GM19193 (cell line): Measurements from ENCODE around the gene XRCC6.

Experiments
- POLR2A ChIP-seq: IDR thresholded peaks from 4 replicates; pipeline ENCODE4 v1.6.1; 2011; ENCODE audit not compliant: insufficient read depth, insufficient read length; ENCODE audit errors: extremely low read depth

Gene XRCC6

GRCh38 chr22:41697126-41697775, 76.2 kb downstream of the XRCC6 start:
- TF ChIP-seq POLR2A: no peak

GRCh38 chr22:41699264-41700107, 78.4 kb downstream of the XRCC6 start, which contains the start of gene MEI1:
Gene MEI1, plus strand, starts transcription at chr22:41699503. Its CDS starts 36 bp downstream, at chr22:41699539.
- no peak for TF ChIP-seq POLR2A

GRCh38 chr22:41700108-41700364, 78.9 kb downstream of the XRCC6 start:
- TF ChIP-seq POLR2A: no peak

DNA sequence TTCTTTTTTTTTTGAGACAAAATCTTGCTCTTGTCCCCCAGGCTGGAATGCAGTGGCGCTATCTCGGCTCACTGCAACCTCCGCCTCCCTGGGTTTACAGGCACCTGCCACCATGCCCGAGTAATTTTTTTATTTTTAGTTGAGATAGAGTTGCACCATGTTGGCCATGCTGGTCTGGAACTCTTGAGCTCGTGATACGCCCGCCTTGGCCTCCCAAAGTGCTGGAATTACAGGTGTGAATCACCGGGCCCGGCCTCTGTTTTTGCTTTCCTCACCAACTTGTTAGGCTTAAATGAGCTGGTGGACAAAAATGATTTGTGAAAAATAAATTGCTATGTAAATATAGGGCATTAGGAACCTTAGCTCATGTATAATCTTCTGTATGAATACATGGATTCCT, 81.7 kb downstream of the XRCC6 start:
- TF ChIP-seq POLR2A: no peak

GRCh38 chr22:41709341-41709740, 88.2 kb downstream of the XRCC6 start:
- no peak for TF ChIP-seq POLR2A

DNA sequence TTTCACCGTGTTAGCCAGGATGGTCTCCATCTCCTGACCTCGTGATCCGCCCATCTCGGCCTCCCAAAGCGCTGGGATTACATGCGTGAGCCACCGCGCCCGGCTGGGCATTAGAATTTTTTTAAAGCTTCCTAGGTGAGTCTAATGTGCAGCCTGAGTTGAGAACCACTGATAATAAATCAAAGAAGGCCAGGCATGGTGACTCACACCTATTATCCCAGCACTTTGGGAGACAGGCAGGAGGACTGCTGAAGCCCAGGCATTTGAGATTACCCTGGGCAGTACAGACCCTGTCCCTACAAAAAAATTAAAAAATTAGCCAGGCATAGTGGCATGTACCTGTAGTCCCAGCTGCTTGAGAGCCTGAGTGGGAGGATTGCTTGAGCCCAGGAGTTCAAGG, 91.9 kb downstream of the XRCC6 start:
- TF ChIP-seq POLR2A: no peak
